HepG2 (cell line): Measurements from ENCODE around the gene ACD. TPM values are rescaled to one million over a fixed set of nuclear protein-coding genes. Genes with fewer than 3 reads are reported as not detected.

Experiments used
- ATAC-seq: fragments of 200-7000 bp; cut with Tn5 transposase; 3 replicates; pipeline ENCODE4 v1.9.1; 2020; ENCODE audit warnings: mild to moderate bottlenecking, moderate library complexity
- BruUV-seq: library from RNA; stranded (reverse); fragments of 400-500 nt; replicated peaks from 2 replicates; lab custom pipeline; 2021; lab: Mats Ljungman, UMichigan
- CTCF ChIA-PET: fragments of 300-600 bp; formaldehyde crosslinking; extraction: SDS; loops from one replicate; lab custom pipeline; 2021; ENCODE audit warnings: low total read pairs, inconsistent platforms, low intra/inter-chr PET ratio; lab: Yijun Ruan, JAX
- POLR2A ChIA-PET: fragments of 350-600 bp; sonication (Branson Sonifier 250); formaldehyde crosslinking; loops from one replicate; lab custom pipeline; 2020; ENCODE audit warnings: antibody characterized with exemption, inconsistent platforms; lab: Yijun Ruan, JAX
- DNase-seq: peaks from one replicate; pipeline ENCODE4 v3.0.0-alpha.2; 2015; ENCODE audit warnings: low spot score
- FAIRE-seq: peaks from 3 replicates; lab custom pipeline; 2011; peaks lifted over from hg19 to GRCh38; lab: Jason Lieb, UNC
- H2AFZ ChIP-seq: one replicate; pipeline ENCODE4 v1.6.1; 2011; ENCODE audit warnings: low read length, inconsistent platforms
- H3K27ac ChIP-seq: fragments of 300-600 bp; 3 replicates; pipeline ENCODE4 v1.8.0; 2011; ENCODE audit warnings: mixed run types, mild to moderate bottlenecking, mixed read lengths, low read length, inconsistent platforms; ENCODE audit not compliant: insufficient read depth; ENCODE audit errors: extremely low read length
- H3K27me3 ChIP-seq, 2 experiments: fragments of 200-600 bp in 1 of 2; 2 replicates in 1 of 2; 3 replicates in 1 of 2; pipeline versions ENCODE4 v1.6.0 to v1.8.0; 2011; ENCODE audit warnings: low read length in 2 of 2, mild to moderate bottlenecking in 2 of 2, moderate library complexity in 2 of 2, inconsistent platforms in 1 of 2; ENCODE audit not compliant: insufficient read depth in 2 of 2, control insufficient read depth in 1 of 2
- H3K36me3 ChIP-seq, 2 experiments: fragments of 200-600 bp in 1 of 2; replicated peaks in 1 of 2; 2 replicates in 1 of 2; 3 replicates in 1 of 2; pipeline versions ENCODE4 v1.5.1 to v1.8.0; 2011; ENCODE audit warnings: low read length in 2 of 2, inconsistent platforms in 1 of 2; ENCODE audit not compliant: insufficient read depth in 2 of 2, control insufficient read depth in 1 of 2
- H3K4me1 ChIP-seq: 2 replicates; pipeline ENCODE4 v1.5.1; 2012; ENCODE audit warnings: low read length, inconsistent platforms; ENCODE audit not compliant: insufficient read depth
- H3K4me2 ChIP-seq: 2 replicates; pipeline ENCODE4 v1.6.0; 2011; ENCODE audit warnings: low read depth, low read length, inconsistent platforms
- H3K4me3 ChIP-seq, 3 experiments: fragments of 200-600 bp in 1 of 3; sonication (generic), shearing (Covaris generic) in 1 of 3; replicated peaks in 1 of 3; 2 replicates each; pipeline ENCODE4 v1.5.1; 2011 to 2016; ENCODE audit warnings: low read length in 3 of 3, inconsistent platforms in 2 of 3, low read depth in 2 of 3, mild to moderate bottlenecking in 2 of 3, control low read depth in 1 of 3, mixed read lengths in 1 of 3; ENCODE audit not compliant: insufficient read depth in 1 of 3
- H3K79me2 ChIP-seq: one replicate; pipeline ENCODE4 v1.6.1; 2011; ENCODE audit warnings: low read length, inconsistent platforms; ENCODE audit not compliant: insufficient read depth
- H3K9ac ChIP-seq: 2 replicates; pipeline ENCODE4 v1.6.0; 2011; ENCODE audit warnings: mild to moderate bottlenecking, low read depth, low read length, inconsistent platforms; ENCODE audit not compliant: insufficient read depth
- H3K9me3 ChIP-seq: 2 replicates; pipeline ENCODE4 v1.5.1; 2012; ENCODE audit warnings: mild to moderate bottlenecking, low read length
- H4K20me1 ChIP-seq: 2 replicates; pipeline ENCODE4 v1.6.0; 2011; ENCODE audit warnings: inconsistent platforms, mild to moderate bottlenecking, low read length, moderate library complexity; ENCODE audit not compliant: insufficient read depth
- PTBP1 ChIP-seq: fragments of 200-400 bp; formaldehyde crosslinking; IDR thresholded peaks from 2 replicates; pipeline ENCODE4 v1.6.1; 2018; ENCODE audit warnings: low read length, low read depth; ENCODE audit not compliant: poor library complexity, severe bottlenecking
- SAFB2 ChIP-seq: sonication (generic); formaldehyde crosslinking; IDR thresholded peaks from 2 replicates; pipeline ENCODE4 v1.5.1; 2020; ENCODE audit warnings: missing genetic modification reagents, low read depth, mild to moderate bottlenecking, borderline replicate concordance
- SALL1 ChIP-seq: sonication (generic); formaldehyde crosslinking; IDR thresholded peaks from 2 replicates; pipeline ENCODE4 v1.8.0; 2022; ENCODE audit warnings: mild to moderate bottlenecking, missing genetic modification reagents
- SMAD9 ChIP-seq: sonication (generic); formaldehyde crosslinking; IDR thresholded peaks from 2 replicates; pipeline ENCODE4 v1.5.1; 2020; ENCODE audit warnings: mild to moderate bottlenecking, missing genetic modification reagents
- ZFY ChIP-seq: sonication (generic); formaldehyde crosslinking; IDR thresholded peaks from 2 replicates; pipeline ENCODE4 v1.4.0; 2020; ENCODE audit warnings: missing genetic modification reagents
- WGBS: methylation state at CpG from one replicate; pipeline ENCODE4 v1.1.6; 2017; ENCODE audit warnings: low lambda C conversion rate; 5-methylcytosine and 5-hydroxymethylcytosine counted together
- in situ Hi-C: cut with HindIII; loops from 2 replicates; pipeline ENCODE4 v1.10.0; 2017; ENCODE audit warnings: low pct_unique_long_range_greater_than_20kb; ENCODE audit not compliant: extremely low pct_ligation_motif_present
- intact Hi-C: fragments of 100-400 bp; cut with micrococcal nuclease; formaldehyde crosslinking; loops from one replicate; pipeline ENCODE4 v1.10.0; 2022; ENCODE audit not compliant: unreplicated experiment
- polyA plus RNA-seq, 8 experiments: library from polyadenylated mRNA; depleted of rRNA in 3 of 8; stranded (reverse) in 7 of 8; unstranded in 1 of 8; fragments of >200 nt; fragmentation: Illumina TruSeq in 4 of 8; extraction: Trizol in 4 of 8; gene quantifications; 2 replicates each; pipeline versions ENCODE4 v1.2.1 to v1.2.3, GENCODE V29; 2011 to 2016; ENCODE audit warnings: low read depth in 4 of 8, missing spikeins in 1 of 8, mixed read lengths in 1 of 8; ENCODE audit not compliant: insufficient read depth in 1 of 8
- total RNA-seq, 5 experiments: library from RNA; depleted of rRNA; stranded (reverse); fragments of >200 nt; fragmentation: Illumina TruSeq; extraction: Trizol; gene quantifications; 2 replicates each; pipeline ENCODE4 v1.2.3, GENCODE V29; 2016; ENCODE audit warnings: low read depth in 1 of 5
- TF ChIP-seq, protein P1 (sequence below): sonication (generic); formaldehyde crosslinking; IDR thresholded peaks from 2 replicates; pipeline ENCODE4 v1.4.0; 2020; ENCODE audit warnings: mild to moderate bottlenecking, missing genetic modification reagents

Gene ACD
- total and polyA plus RNA-seq, 2 of the 13 experiments (the other 11 are each of a cell fraction or from before 2014, with no cell fraction given): 32.6 to 38.3 TPM

DNA sequence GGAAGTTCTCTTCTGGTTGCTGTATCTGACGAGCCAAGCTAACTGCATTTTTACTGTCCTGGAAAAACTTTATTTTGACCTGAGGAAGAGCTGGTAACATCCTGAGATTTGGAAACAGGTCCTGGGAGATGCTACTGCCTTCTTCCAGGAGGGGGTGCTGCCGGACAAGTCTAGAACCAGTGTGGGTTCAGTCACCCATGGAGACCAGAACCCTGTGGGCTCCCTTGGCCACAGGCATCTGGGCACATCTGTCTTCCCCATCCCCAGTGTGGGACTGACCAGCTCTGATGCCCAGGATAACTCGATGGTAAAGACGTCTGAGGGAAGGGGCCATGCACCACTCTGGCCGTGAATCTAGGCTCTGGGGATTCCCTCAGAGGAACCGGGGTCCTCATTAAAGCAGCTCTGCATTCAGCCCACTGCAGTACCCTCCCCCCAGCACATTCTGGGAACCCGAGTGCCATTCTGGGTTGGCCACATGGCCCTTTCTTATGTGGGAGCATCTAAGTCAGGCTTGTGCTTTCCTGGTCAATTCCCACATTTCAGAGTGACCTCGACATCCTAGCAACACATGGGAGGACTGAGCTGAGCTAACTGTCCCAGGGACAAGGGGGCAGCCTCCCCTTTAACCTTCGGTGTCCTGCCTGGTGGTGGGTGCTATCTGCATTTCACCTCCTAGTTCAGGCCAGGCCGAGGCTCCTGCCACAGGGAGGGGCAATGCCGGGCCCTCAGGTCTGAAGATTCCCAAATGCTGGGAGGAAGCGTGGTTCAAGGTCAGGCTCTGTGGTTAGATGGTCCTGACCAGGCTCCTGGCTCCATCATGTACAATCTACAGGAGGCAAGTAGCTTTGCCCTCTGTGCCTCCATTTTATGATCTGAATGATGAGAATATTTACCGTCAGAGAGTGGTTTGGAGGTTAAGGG, 12.9 kb upstream of the ACD start (continued):
- TF ChIP-seq, protein P1, sequence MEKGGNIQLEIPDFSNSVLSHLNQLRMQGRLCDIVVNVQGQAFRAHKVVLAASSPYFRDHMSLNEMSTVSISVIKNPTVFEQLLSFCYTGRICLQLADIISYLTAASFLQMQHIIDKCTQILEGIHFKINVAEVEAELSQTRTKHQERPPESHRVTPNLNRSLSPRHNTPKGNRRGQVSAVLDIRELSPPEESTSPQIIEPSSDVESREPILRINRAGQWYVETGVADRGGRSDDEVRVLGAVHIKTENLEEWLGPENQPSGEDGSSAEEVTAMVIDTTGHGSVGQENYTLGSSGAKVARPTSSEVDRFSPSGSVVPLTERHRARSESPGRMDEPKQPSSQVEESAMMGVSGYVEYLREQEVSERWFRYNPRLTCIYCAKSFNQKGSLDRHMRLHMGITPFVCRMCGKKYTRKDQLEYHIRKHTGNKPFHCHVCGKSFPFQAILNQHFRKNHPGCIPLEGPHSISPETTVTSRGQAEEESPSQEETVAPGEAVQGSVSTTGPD (CRISPR knock-in tag): no peak
- TF ChIP-seq SAFB2 (CRISPR knock-in tag) (0 out of 2 replicates have a peak, but pooled peaks have one; percentile 24), PTBP1 (no peak), SALL1 (CRISPR knock-in tag) (peak; percentile 21; the same call in 1 of the 2 replicates)

DNA sequence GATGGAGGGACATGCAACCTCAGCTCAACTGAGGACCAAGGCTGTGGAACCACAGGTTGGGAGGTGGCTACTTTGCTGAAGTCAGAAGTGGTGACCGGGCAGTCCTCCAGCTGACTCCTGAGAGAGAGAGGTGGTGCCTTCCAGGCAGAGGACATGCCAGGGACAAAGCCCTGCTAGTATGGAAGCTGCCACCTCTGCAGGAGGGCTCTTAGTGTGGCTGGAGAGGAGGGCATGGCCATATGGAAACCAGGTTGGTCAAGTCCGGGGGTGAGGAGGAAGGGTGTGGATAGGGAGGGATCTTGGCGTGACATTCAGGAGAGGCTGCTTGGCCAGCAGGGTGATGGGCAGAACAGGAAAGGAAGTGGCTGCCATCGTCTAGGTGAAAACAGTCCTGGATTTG, 12.2 kb upstream of the ACD start:
- DNase-seq: no peak

More for the DNA sequence above, 12.2 kb upstream of the ACD start:
- Histone ChIP-seq H2AFZ (no peak overlapping the region), H3K27ac (no peak overlapping the region), H3K4me3 (no peak overlapping the region), H3K9me3 (no peaks in the 10 kb centered on the region), H4K20me1 (no peaks in the 10 kb centered on the region), H3K79me2 (no peaks in the 10 kb centered on the region), H3K36me3 (peaks cover 0 to 2% of the 10 kb centered on the region in 2 experiments; a peak in 1 of 5 replicates), H3K9ac (no peak overlapping the region), H3K27me3 (no peaks in the 10 kb centered on the region), H3K4me1 (peaks cover 26% of the 10 kb centered on the region), H3K4me2 (no peak overlapping the region)
- CTCF ChIA-PET: interaction anchor here (0.9 to 2.0 kb wide), 7 partner anchors 135 to 256 kb away, joined by 3 to 17 read pairs (median 4); partner anchors contain the start of gene TSNAXIP1
- no TSS peak for BruUV-seq
- in situ Hi-C loops: no loop called here
- ATAC-seq: no peak
- TF ChIP-seq SMAD9 (CRISPR knock-in tag): no peak
- TF ChIP-seq ZFY (CRISPR knock-in tag): 0 out of 2 replicates have a peak, but pooled peaks have one; percentile 1
- 38% methylated on average over 4 of the region's 4 CpGs for WGBS
- POLR2A ChIA-PET: interaction anchor here (0.6 to 1.3 kb wide), 3 partner anchors 47 to 147 kb away, joined by 3 to 4 read pairs (median 3); partner anchors contain the start of gene GFOD2
- no peak for FAIRE-seq
- intact Hi-C loops: loop anchor here (1.0 to 5.0 kb wide), 3 partner anchors 134 to 255 kb away; partner anchors contain the start of genes RANBP10 and TSNAXIP1
